ENCODE results near the gene ARGFX. TPM values are rescaled to one million over a fixed set of nuclear protein-coding genes. Genes with fewer than 3 reads are reported as not detected.
"Not testable (repeated sequence)": the region's sequence is repeated elsewhere in the genome, so short reads cannot be mapped to it uniquely, and the experiment has no call there.

ARGFX gene
- total and polyA plus RNA-seq, 9 donors: 0.13 TPM; not detected in 8

GRCh38 chr3:121557426-121557934 is 10.3 kb upstream of the ARGFX start:
- H3K9me3 ChIP-seq (replicated peaks; ENCODE audit: control insufficient read depth, low read depth, low read length): no peaks in the 10 kb centered on the region

GRCh38 chr3:121562148-121562547 is 5.6 kb upstream of the ARGFX start:
- Histone ChIP-seq H3K27ac (ENCODE audit: low read length) (no peak overlapping the region), H3K4me3 (ENCODE audit: low read length) (no peak overlapping the region)

More at GRCh38 chr3:121557426-121557934, 10.3 kb upstream of the ARGFX start:
- Histone ChIP-seq H3K27me3 (ENCODE audit: control insufficient read depth, insufficient read depth, low read length) (no peaks in the 10 kb centered on the region), H3K27ac (ENCODE audit: low read length) (no peak overlapping the region), H3K36me3 (ENCODE audit: control insufficient read depth, insufficient read depth, low read length) (no peaks in the 10 kb centered on the region), H3K4me1 (ENCODE audit: control insufficient read depth, insufficient read depth, low read length) (no peaks in the 10 kb centered on the region), H3K4me3 (ENCODE audit: low read length) (no peak overlapping the region)
- WGBS (ENCODE audit: insufficient coverage): no CpG with 5 or more reads among the region's 5 CpGs
- no peak for DNase-seq

GRCh38 chr3:121566773-121567172 is 976 bp upstream of the ARGFX start:
- Histone ChIP-seq H3K27ac (ENCODE audit: low read length) (no peak overlapping the region), H3K9me3 (replicated peaks; ENCODE audit: control insufficient read depth, low read depth, low read length) (no peaks in the 10 kb centered on the region), H3K4me1 (ENCODE audit: control insufficient read depth, insufficient read depth, low read length) (no peaks in the 10 kb centered on the region), H3K27me3 (ENCODE audit: control insufficient read depth, insufficient read depth, low read length) (no peaks in the 10 kb centered on the region), H3K36me3 (ENCODE audit: control insufficient read depth, insufficient read depth, low read length) (no peaks in the 10 kb centered on the region), H3K4me3 (ENCODE audit: low read length) (no peak overlapping the region)
- 74% methylated on average over 7 of the region's 9 CpGs for WGBS (ENCODE audit: insufficient coverage)
- no peak for DNase-seq

More at GRCh38 chr3:121562148-121562547, 5.6 kb upstream of the ARGFX start:
- no peak for DNase-seq
- Histone ChIP-seq H3K36me3 (ENCODE audit: control insufficient read depth, insufficient read depth, low read length) (no peaks in the 10 kb centered on the region), H3K9me3 (replicated peaks; ENCODE audit: control insufficient read depth, low read depth, low read length) (no peaks in the 10 kb centered on the region), H3K27me3 (ENCODE audit: control insufficient read depth, insufficient read depth, low read length) (no peaks in the 10 kb centered on the region), H3K4me1 (ENCODE audit: control insufficient read depth, insufficient read depth, low read length) (no peaks in the 10 kb centered on the region)

- Histone ChIP-seq H3K4me1 (ENCODE audit: control insufficient read depth, insufficient read depth, low read length) (no peaks in the 10 kb centered on the region), H3K9me3 (replicated peaks; ENCODE audit: control insufficient read depth, low read depth, low read length) (no peaks in the 10 kb centered on the region), H3K36me3 (ENCODE audit: control insufficient read depth, insufficient read depth, low read length) (no peaks in the 10 kb centered on the region), H3K27me3 (ENCODE audit: control insufficient read depth, insufficient read depth, low read length) (no peaks in the 10 kb centered on the region), H3K27ac (ENCODE audit: low read length) (no peak overlapping the region), H3K4me3 (ENCODE audit: low read length) (no peak overlapping the region)
- no peak for DNase-seq
- 82% methylated on average over 4 of the region's 6 CpGs for WGBS (ENCODE audit: insufficient coverage)
Measured at GRCh38 chr3:121574449-121574848, 6.7 kb downstream of the ARGFX start.

GRCh38 chr3:121581691-121582090 is 13.9 kb downstream of the ARGFX start:
- no CpG with 5 or more reads among the region's 2 CpGs for WGBS (ENCODE audit: insufficient coverage)
- no peak for DNase-seq
- H3K27me3 ChIP-seq (ENCODE audit: control insufficient read depth, insufficient read depth, low read length): no peaks in the 10 kb centered on the region
- no peaks in the 10 kb centered on the region for H3K36me3 ChIP-seq (ENCODE audit: control insufficient read depth, insufficient read depth, low read length)
- H3K4me3 ChIP-seq (ENCODE audit: low read length): no peak overlapping the region
- H3K27ac ChIP-seq (ENCODE audit: low read length): no peak overlapping the region
- H3K4me1 ChIP-seq (ENCODE audit: control insufficient read depth, insufficient read depth, low read length): no peaks in the 10 kb centered on the region
- no peaks in the 10 kb centered on the region for H3K9me3 ChIP-seq (replicated peaks; ENCODE audit: control insufficient read depth, low read depth, low read length)

- H3K27me3 ChIP-seq (ENCODE audit: control insufficient read depth, insufficient read depth, low read length): no peaks in the 10 kb centered on the region
- no peaks in the 10 kb centered on the region for H3K9me3 ChIP-seq (replicated peaks; ENCODE audit: control insufficient read depth, low read depth, low read length)
- no peaks in the 10 kb centered on the region for H3K4me1 ChIP-seq (ENCODE audit: control insufficient read depth, insufficient read depth, low read length)
- H3K27ac ChIP-seq (ENCODE audit: low read length): no peak overlapping the region
- WGBS (ENCODE audit: insufficient coverage): 100% methylated on average over 1 of the region's 1 CpG
- H3K4me3 ChIP-seq (ENCODE audit: low read length): no peak overlapping the region
- no peak for DNase-seq
- no peaks in the 10 kb centered on the region for H3K36me3 ChIP-seq (ENCODE audit: control insufficient read depth, insufficient read depth, low read length)
Measured at GRCh38 chr3:121584418-121584817, 16.7 kb downstream of the ARGFX start.

GRCh38 chr3:121592856-121593702 is 25.3 kb downstream of the ARGFX start, which contains the start of gene FBXO40:
Gene FBXO40 (plus strand): TSS chr3:121593379. CDS start chr3:121620576, 27,197 bp downstream.
- 15% methylated on average over 7 of the region's 11 CpGs for WGBS (ENCODE audit: insufficient coverage)
- Histone ChIP-seq H3K27ac (ENCODE audit: low read length) (peak within 1 kb of the TSS; percentile 5), H3K4me1 (ENCODE audit: control insufficient read depth, insufficient read depth, low read length) (peaks cover 3% of the 10 kb centered on the region), H3K4me3 (ENCODE audit: low read length) (no peak within 1 kb of the TSS), H3K9me3 (replicated peaks; ENCODE audit: control insufficient read depth, low read depth, low read length) (no peaks in the 10 kb centered on the region), H3K27me3 (ENCODE audit: control insufficient read depth, insufficient read depth, low read length) (no peaks in the 10 kb centered on the region), H3K36me3 (ENCODE audit: control insufficient read depth, insufficient read depth, low read length) (no peaks in the 10 kb centered on the region)
- peak; percentile 25 for DNase-seq

GRCh38 chr3:121593806-121594205 is 26.1 kb downstream of the ARGFX start:
- not testable (repeated sequence) for H3K9me3 ChIP-seq (replicated peaks; ENCODE audit: control insufficient read depth, low read depth, low read length); H3K27ac ChIP-seq (ENCODE audit: low read length); H3K4me1 ChIP-seq (ENCODE audit: control insufficient read depth, insufficient read depth, low read length); H3K4me3 ChIP-seq (ENCODE audit: low read length); H3K27me3 ChIP-seq (ENCODE audit: control insufficient read depth, insufficient read depth, low read length); DNase-seq; H3K36me3 ChIP-seq (ENCODE audit: control insufficient read depth, insufficient read depth, low read length)
- 92% methylated on average over 2 of the region's 4 CpGs for WGBS (ENCODE audit: insufficient coverage)

- Histone ChIP-seq H3K27me3 (ENCODE audit: control insufficient read depth, insufficient read depth, low read length) (no peaks in the 10 kb centered on the region), H3K4me3 (ENCODE audit: low read length) (no peak overlapping the region), H3K9me3 (replicated peaks; ENCODE audit: control insufficient read depth, low read depth, low read length) (no peaks in the 10 kb centered on the region), H3K27ac (ENCODE audit: low read length) (no peak overlapping the region), H3K36me3 (ENCODE audit: control insufficient read depth, insufficient read depth, low read length) (no peaks in the 10 kb centered on the region), H3K4me1 (ENCODE audit: control insufficient read depth, insufficient read depth, low read length) (peaks cover 3% of the 10 kb centered on the region)
- no CpG with 5 or more reads among the region's 2 CpGs for WGBS (ENCODE audit: insufficient coverage)
- no peak for DNase-seq
Measured at GRCh38 chr3:121594850-121595249, 27.1 kb downstream of the ARGFX start.

- no peak overlapping the region for H3K4me3 ChIP-seq (ENCODE audit: low read length)
Measured at GRCh38 chr3:121595765-121596406, 28.1 kb downstream of the ARGFX start.

More at GRCh38 chr3:121595765-121596406, 28.1 kb downstream of the ARGFX start:
- DNase-seq: peak; percentile 9
- Histone ChIP-seq H3K9me3 (replicated peaks; ENCODE audit: control insufficient read depth, low read depth, low read length) (no peaks in the 10 kb centered on the region), H3K36me3 (ENCODE audit: control insufficient read depth, insufficient read depth, low read length) (no peaks in the 10 kb centered on the region), H3K27ac (ENCODE audit: low read length) (no peak overlapping the region), H3K27me3 (ENCODE audit: control insufficient read depth, insufficient read depth, low read length) (no peaks in the 10 kb centered on the region), H3K4me1 (ENCODE audit: control insufficient read depth, insufficient read depth, low read length) (peaks cover 3% of the 10 kb centered on the region)
- 38% methylated on average over 1 of the region's 4 CpGs for WGBS (ENCODE audit: insufficient coverage)

Measured in muscle of leg (tissue), 11 donors.